ENCODE results near the gene LSS.

- no peak for TF ChIP-seq EZH2phosphoT487 (IDR thresholded peaks at IDR 0.05; ENCODE audit: borderline replicate concordance, low read length)
- no peak for TF ChIP-seq CTCF (conservative IDR thresholded peaks at IDR 0.05; ENCODE audit: low read depth, low read length)
- no peak for TF ChIP-seq EZH2 (IDR thresholded peaks at IDR 0.05; ENCODE audit: low read length, unreplicated experiment)
Observed at GRCh38 chr21:46264046-46264689, 35.6 kb upstream of the LSS start.
